Activated CD8-positive, alpha-beta memory T cell treated with anti-CD3 and anti-CD28 coated beads, Interleukin-2, amount 50 U/mL, for 48 hours (primary cell): ENCODE results near the gene CD300A.
"Not testable (repeated sequence)": the region's sequence is repeated elsewhere in the genome, so short reads cannot be mapped to it uniquely, and the experiment has no call there.

Source experiments
- DNase-seq: peaks from one replicate; pipeline ENCODE4 v3.0.0-alpha.2; 2020

The CD300A gene

GRCh38 chr17:74485022-74485743, 18.7 kb downstream of the CD300A start:
- no peak for DNase-seq

- peak; percentile 46 for DNase-seq
Observed at GRCh38 chr17:74485841-74486240, 19.4 kb downstream of the CD300A start.

DNA sequence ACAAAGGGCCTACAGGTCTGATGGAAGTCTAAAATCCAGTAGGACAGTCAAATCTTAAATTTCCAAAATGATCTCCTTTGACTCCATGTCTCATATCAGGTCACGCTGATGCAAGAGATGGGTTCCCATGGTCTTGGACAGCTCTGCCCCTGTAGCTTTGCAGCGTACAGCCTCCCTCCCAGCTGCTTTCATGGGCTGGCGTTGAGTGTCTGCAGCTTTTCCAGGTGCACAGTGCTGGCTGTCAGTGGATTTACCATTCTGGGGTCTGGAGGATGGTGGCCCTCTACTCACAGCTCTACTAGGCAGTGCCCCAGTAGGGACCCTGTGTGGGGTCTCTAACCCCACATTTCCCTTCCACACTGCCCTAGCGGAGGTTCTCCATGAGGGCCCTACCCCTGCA, 21.8 kb downstream of the CD300A start:
- DNase-seq = peak; percentile 26

GRCh38 chr17:74490716-74491115, 24.3 kb downstream of the CD300A start:
- DNase-seq = peak; percentile 44

GRCh38 chr17:74491626-74492025, 25.2 kb downstream of the CD300A start:
- DNase-seq = peak; percentile 39

DNA sequence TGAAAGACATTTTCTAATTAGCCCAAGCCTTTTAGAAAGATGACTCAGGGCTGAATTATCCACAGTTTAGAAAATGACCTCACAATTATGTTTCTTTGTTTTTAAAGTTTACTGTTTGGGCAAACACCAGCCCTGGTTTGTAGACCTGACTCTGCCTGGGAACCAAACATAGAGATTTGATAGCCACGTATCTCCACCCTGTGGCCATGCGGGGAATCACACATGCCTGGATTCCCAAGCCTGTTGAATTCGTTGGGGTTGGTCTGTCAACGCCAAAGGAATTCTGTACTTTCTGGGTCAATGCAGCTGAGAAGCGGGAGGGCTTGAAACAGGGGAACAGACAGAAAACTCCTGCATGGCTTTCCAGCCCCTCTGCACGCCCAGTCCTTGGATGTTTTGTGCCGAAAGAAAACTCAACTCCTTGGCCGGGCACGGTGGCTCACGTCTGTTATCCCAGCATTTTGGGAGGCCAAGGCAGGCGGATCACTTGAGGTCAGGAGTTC, 26.9 kb downstream of the CD300A start:
- peak; percentile 79 for DNase-seq

DNA sequence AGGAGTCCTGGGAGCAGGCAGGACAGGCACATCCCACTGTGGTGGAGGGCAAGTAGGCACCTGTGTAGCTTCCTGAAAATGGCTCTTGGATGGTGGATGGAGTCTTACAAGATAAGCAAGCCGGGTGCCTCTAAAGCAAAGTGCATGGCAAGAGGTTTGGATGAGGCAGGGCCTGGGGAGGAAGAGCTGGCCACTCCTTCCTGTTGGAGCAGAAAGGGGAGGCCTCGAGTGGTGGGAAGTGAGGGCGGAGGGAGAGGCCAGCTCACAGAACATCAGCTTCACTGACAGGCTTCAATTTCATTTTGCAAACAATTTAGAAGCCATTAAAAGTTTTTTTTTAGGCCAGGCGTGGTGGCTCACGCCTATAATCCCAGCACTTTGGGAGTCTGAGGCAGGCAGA, 31.0 kb downstream of the CD300A start:
- DNase-seq = peak; percentile 13

GRCh38 chr17:74499992-74500391, 33.6 kb downstream of the CD300A start:
- DNase-seq = peak; percentile 20

DNA sequence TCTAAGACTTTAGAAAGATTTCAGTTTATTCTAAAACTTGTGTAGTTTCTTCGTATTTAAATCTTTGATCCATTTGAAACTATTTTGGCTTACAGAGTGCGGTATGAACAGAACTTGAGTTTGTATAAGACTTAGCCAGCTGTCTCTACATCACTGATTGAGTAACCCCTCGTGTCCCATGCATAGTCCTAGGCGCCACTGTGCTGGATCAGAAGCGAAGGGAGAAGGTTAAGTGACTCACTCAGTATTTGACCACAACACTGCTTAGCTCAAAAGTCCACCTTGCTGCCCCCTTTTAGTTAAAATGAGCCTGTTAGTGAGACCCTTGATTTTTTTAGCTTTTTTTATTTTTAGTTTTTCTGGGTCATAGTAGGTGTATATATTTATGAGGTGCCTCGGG, 36.4 kb downstream of the CD300A start:
- no peak for DNase-seq

DNA sequence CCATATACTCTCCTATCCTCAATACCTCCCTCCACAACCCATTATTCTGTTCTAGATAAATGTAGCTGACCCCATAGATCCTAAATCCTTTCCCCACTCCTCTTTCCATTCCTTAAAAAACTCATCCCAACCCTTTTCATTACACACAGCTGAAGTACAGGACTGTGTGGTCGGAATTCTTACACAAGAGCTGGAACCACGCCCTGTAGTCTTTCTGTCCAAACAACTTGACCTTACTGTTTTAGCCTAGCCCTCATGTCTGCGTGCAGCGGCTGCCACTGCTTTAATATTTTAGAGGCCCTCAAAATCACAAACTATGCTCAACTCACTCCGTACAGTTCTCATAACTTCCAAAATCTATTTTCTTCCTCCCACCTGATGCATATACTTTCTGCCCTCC, 37.5 kb downstream of the CD300A start:
- DNase-seq = not testable (repeated sequence)

GRCh38 chr17:74508156-74508555, 41.7 kb downstream of the CD300A start:
- DNase-seq = no peak

DNA sequence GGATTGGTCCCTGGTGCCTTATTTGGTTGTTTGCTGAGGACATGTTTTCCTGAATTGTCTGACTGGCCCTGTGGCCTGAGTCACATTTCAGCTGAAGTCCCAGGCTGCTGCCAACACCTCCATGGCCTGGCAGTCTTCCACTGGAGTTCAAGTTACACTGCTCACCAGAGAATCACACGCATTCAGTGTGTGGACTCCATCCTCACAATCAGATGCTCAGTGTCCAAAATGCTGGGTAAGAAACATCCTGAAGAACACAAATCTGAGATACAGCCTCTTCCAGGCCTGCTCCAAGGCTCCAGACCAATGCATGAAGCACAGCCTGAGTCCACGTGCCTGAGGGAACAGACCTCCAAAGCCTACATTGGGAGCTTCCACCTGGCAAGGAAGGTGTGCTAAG, 45.6 kb downstream of the CD300A start:
- DNase-seq = no peak

DNA sequence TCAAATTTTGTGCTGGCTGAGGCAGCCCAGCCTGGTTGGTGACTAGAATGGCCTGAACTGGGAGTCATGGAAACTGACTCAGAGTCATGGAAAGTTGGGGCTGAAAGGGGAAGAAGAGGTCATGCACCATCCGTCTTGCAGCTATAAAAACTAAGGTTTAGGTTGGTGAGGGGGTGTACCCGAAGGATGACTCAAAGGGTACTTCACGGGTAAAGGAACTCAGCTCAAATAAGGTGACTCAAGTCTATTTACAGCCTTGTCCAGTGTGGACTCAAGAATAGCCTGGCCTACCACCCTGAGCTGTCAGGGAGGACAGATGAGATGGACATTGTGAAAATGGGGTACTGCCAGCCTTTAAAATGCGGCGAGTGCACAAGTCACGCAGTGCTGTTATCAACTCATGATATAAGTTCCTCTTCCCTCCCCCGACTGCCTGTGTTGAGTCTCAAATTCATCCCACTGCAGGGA, 46.2 kb downstream of the CD300A start:
- peak; percentile 68 for DNase-seq

- DNase-seq = peak; percentile 77
Observed at GRCh38 chr17:74513987-74514631, 47.7 kb downstream of the CD300A start.

GRCh38 chr17:74514632-74515334, 48.3 kb downstream of the CD300A start:
- peak; percentile 75 for DNase-seq

DNA sequence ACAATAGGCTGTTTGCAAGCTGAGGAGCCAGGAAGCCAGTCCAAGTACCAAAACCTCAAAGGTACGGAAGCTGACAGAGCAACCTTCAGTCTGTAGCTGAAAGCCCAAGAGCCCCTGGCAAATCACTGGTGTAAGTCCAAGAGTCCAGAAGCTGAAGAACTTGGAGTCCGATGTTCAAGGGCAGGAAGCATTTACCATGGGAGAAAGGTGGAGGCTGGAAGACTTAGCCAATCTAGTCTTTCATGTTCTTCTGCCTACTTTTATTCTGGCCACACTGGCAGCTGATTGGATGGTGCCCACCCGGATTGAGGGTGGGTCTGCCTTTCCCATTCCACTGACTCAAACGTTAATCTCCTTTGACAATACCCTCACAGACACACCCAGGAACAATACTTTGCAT, 49.5 kb downstream of the CD300A start:
- no peak for DNase-seq

- DNase-seq = no peak
Observed at GRCh38 chr17:74516561-74517328, 50.3 kb downstream of the CD300A start.

DNA sequence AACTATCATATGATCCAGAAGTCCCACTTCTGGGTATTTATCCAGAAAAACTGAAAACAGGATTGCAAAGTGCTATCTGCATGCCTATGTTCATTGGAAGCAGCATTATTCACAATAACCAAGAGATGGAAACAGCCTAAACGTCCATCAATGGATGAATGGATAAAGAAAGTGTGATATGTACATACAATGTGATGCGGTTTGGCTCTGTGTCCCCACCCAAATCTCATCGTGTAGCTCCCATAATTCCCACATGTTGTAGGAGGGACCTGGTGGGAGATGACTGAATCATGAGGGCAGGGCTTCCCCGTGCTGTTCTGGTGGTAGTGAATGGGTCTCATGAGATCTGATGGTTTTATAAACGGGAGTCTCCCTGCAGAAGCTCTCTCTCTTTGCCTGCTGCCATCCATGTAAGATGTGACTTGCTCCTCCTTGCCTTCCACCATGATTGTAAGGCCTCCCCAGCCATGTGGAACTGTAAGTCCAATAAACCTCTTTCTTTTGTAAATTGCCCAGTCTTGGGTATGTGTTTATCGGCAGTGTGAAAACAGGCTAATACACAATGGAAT, 52.1 kb downstream of the CD300A start:
- DNase-seq = not testable (repeated sequence)

- DNase-seq = no peak
Observed at GRCh38 chr17:74520016-74520434, 53.6 kb downstream of the CD300A start.

GRCh38 chr17:74520790-74521480, 54.5 kb downstream of the CD300A start:
- DNase-seq = no peak

DNA sequence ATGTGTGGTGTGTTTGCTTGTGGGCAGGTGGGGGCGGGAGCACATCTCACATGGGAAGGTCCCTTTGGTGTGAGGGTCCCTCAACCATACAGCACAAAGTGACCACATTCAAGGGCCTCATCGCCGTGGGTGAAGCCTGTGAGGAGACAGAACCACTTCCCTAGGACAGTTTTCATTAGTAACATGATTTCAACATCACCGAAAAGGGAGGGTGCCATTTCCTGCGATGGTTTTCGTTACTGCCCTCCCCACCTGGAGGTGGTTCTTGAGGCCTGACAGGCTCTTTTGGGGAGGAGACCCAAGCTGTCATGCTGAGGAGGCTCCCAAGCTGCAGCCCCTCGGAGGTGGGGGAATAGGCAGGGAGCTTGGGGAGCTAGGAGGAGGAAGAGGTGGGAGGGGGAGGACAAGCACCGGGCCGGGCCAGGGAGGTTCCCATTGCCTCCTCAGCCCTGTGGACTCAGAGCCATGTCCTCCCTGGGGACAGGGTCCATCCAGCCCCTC, 55.3 kb downstream of the CD300A start:
- no peak for DNase-seq
